SK-N-SH treated with all-trans-retinoic acid at 6 μM for 48 hours (cell line): ENCODE data around the gene TIA1.

ENCODE experiments used
- ARNTL ChIP-seq: fragments of 450-650 bp; formaldehyde crosslinking; IDR thresholded peaks from 2 replicates; pipeline ENCODE4 v1.5.0; 2020; ENCODE audit warnings: low read depth, mild to moderate bottlenecking, moderate library complexity, borderline replicate concordance
- CSRNP3 ChIP-seq: fragments of 250-450 bp; sonication (Bioruptor Pico); IDR thresholded peaks from 2 replicates; pipeline ENCODE4 v1.5.1; 2021; ENCODE audit warnings: mild to moderate bottlenecking, moderate library complexity
- ISL1 ChIP-seq: fragments of 250-450 bp; sonication (Bioruptor Pico); IDR thresholded peaks from 2 replicates; pipeline ENCODE4 v2.1.2; 2022; ENCODE audit warnings: mild to moderate bottlenecking, moderate library complexity
- PATZ1 ChIP-seq: fragments of 250-450 bp; sonication (Bioruptor Pico); IDR thresholded peaks from 2 replicates; pipeline ENCODE4 v1.8.0; 2020; ENCODE audit warnings: mild to moderate bottlenecking, moderate library complexity, borderline replicate concordance
- PPARA ChIP-seq: fragments of 250-450 bp; sonication (Bioruptor Pico); IDR thresholded peaks from 2 replicates; pipeline ENCODE4 v1.5.0; 2020; ENCODE audit warnings: mild to moderate bottlenecking, borderline replicate concordance
- RARB ChIP-seq: fragments of 250-450 bp; sonication (Bioruptor Pico); IDR thresholded peaks from 2 replicates; pipeline ENCODE4 v1.8.0; 2021; ENCODE audit warnings: mild to moderate bottlenecking, moderate library complexity
- SNAI2 ChIP-seq: fragments of 250-450 bp; sonication (Bioruptor Pico); IDR thresholded peaks from 2 replicates; pipeline ENCODE4 v1.5.0; 2020; ENCODE audit warnings: mild to moderate bottlenecking, moderate library complexity
- TOX ChIP-seq: fragments of 250-450 bp; sonication (Bioruptor Pico); IDR thresholded peaks from 2 replicates; pipeline ENCODE4 v1.8.0; 2021; ENCODE audit warnings: mild to moderate bottlenecking, moderate library complexity, borderline replicate concordance
- TSHZ2 ChIP-seq: fragments of 250-450 bp; sonication (Bioruptor Pico); IDR thresholded peaks from 2 replicates; pipeline ENCODE4 v1.5.0; 2020; ENCODE audit warnings: mild to moderate bottlenecking, moderate library complexity
- ZC3H10 ChIP-seq: fragments of 250-450 bp; sonication (Bioruptor Pico); IDR thresholded peaks from 2 replicates; pipeline ENCODE4 v1.5.1; 2021; ENCODE audit warnings: mild to moderate bottlenecking, moderate library complexity
- ZNF565 ChIP-seq: fragments of 450-650 bp; formaldehyde crosslinking; conservative IDR thresholded peaks from 2 replicates; pipeline ENCODE4 v1.5.0; 2020; ENCODE audit warnings: low read depth, mild to moderate bottlenecking, moderate library complexity

- TF ChIP-seq SNAI2 (CRISPR knock-in tag) (no peak), PATZ1 (no peak), TOX (no peak), ZC3H10 (CRISPR knock-in tag) (no peak), CSRNP3 (CRISPR knock-in tag) (no peak), TSHZ2 (CRISPR knock-in tag) (no peak), RARB (CRISPR knock-in tag) (no peak), ARNTL (CRISPR knock-in tag) (no peak), PPARA (CRISPR knock-in tag) (no peak), ZNF565 (CRISPR knock-in tag) (no peak), ISL1 (no peak)
Measured at GRCh38 chr2:70270323-70270722, 21.9 kb upstream of the TIA1 start.
